CD14-positive monocyte (primary cell): Measurements from ENCODE around the gene VASN. TPM values are rescaled to one million over a fixed set of nuclear protein-coding genes. Genes with fewer than 3 reads are reported as not detected.

Experiments
- DNase-seq, 3 donors: peaks; one replicate each; pipeline ENCODE4 v3.0.0-alpha.2; 2011 to 2022
- H2AFZ ChIP-seq: 2 replicates; pipeline ENCODE4 v1.6.0; 2012; ENCODE audit warnings: mild to moderate bottlenecking, low read depth, low read length, inconsistent platforms; ENCODE audit not compliant: insufficient read depth, poor library complexity, severe bottlenecking
- H3K27ac ChIP-seq, 2 donors: 1 replicate in 1 of 2; 2 replicates in 1 of 2; pipeline ENCODE4 v1.5.1; 2012 to 2013; ENCODE audit warnings: low read length in 2 of 2, control low read depth in 1 of 2, inconsistent platforms in 1 of 2, low read depth in 1 of 2, mild to moderate bottlenecking in 1 of 2
- H3K27me3 ChIP-seq, 2 donors: one replicate each; pipeline versions ENCODE4 v1.6.0 to v1.6.1; 2011 to 2013; ENCODE audit warnings: low read length in 2 of 2; ENCODE audit not compliant: control insufficient read depth in 2 of 2, insufficient read depth in 2 of 2
- H3K36me3 ChIP-seq, 2 donors: replicated peaks in 1 of 2; 1 replicate in 1 of 2; 2 replicates in 1 of 2; pipeline versions ENCODE4 v1.5.1 to v1.6.1; 2012 to 2013; ENCODE audit warnings: low read length in 2 of 2, control low read depth in 1 of 2, inconsistent platforms in 1 of 2, mild to moderate bottlenecking in 1 of 2; ENCODE audit not compliant: insufficient read depth in 2 of 2, control insufficient read depth in 1 of 2
- H3K4me1 ChIP-seq, 2 donors: 1 replicate in 1 of 2; 2 replicates in 1 of 2; pipeline versions ENCODE4 v1.5.1 to v1.6.1; 2012 to 2013; ENCODE audit warnings: low read length in 2 of 2, control low read depth in 1 of 2, inconsistent platforms in 1 of 2, mild to moderate bottlenecking in 1 of 2, moderate library complexity in 1 of 2; ENCODE audit not compliant: insufficient read depth in 2 of 2, control insufficient read depth in 1 of 2
- H3K4me2 ChIP-seq: replicated peaks from 2 replicates; pipeline ENCODE3; 2012; ENCODE audit warnings: low read length, moderate library complexity, mild to moderate bottlenecking; ENCODE audit not compliant: poor library complexity, severe bottlenecking; ENCODE audit errors: extremely low read depth
- H3K4me3 ChIP-seq, 3 experiments: fragments of 200-600 bp in 1 of 3; sonication (generic) in 1 of 3; replicated peaks in 1 of 3; 1 replicate in 2 of 3; 2 replicates in 1 of 3; pipeline ENCODE4 v1.5.1; 2011 to 2013; ENCODE audit warnings: low read length in 3 of 3, mild to moderate bottlenecking in 3 of 3, control low read depth in 2 of 3, low read depth in 2 of 3, inconsistent platforms in 1 of 3, moderate library complexity in 1 of 3
- H3K79me2 ChIP-seq: 2 replicates; pipeline ENCODE4 v1.6.0; 2012; ENCODE audit warnings: mild to moderate bottlenecking, control low read depth, inconsistent platforms, low read length, moderate library complexity; ENCODE audit not compliant: insufficient read depth
- H3K9ac ChIP-seq: 2 replicates; pipeline ENCODE4 v1.6.0; 2017; ENCODE audit warnings: low read length, mild to moderate bottlenecking; ENCODE audit not compliant: insufficient read depth, poor library complexity, severe bottlenecking
- H3K9me3 ChIP-seq, 2 donors: replicated peaks in 1 of 2; 1 replicate in 1 of 2; 2 replicates in 1 of 2; pipeline versions ENCODE4 v1.5.1 to v1.6.1; 2012 to 2013; ENCODE audit warnings: low read length in 2 of 2, control low read depth in 1 of 2; ENCODE audit not compliant: control insufficient read depth in 1 of 2, insufficient read depth in 1 of 2
- H4K20me1 ChIP-seq: 2 replicates; pipeline ENCODE4 v1.6.0; 2012; ENCODE audit warnings: mild to moderate bottlenecking, low read length, control low read depth, moderate library complexity; ENCODE audit not compliant: insufficient read depth
- H3K27ac Mint-ChIP-seq, 7 donors: one replicate each; pipeline ENCODE4 v1.8.0; 2020; ENCODE audit warnings: mild to moderate bottlenecking in 7 of 7, mixed read lengths in 7 of 7, moderate library complexity in 6 of 7, inconsistent platforms in 2 of 7
- H3K27me3 Mint-ChIP-seq, 3 donors: one replicate each; pipeline ENCODE4 v1.8.0; 2021 to 2022; ENCODE audit warnings: low read depth in 3 of 3, mild to moderate bottlenecking in 3 of 3, mixed read lengths in 3 of 3, moderate library complexity in 3 of 3, inconsistent platforms in 1 of 3
- H3K36me3 Mint-ChIP-seq, 2 donors: one replicate each; pipeline ENCODE4 v1.8.0; 2020; ENCODE audit warnings: mixed read lengths in 2 of 2, inconsistent platforms in 1 of 2, mild to moderate bottlenecking in 1 of 2
- H3K4me1 Mint-ChIP-seq: one replicate; pipeline ENCODE4 v1.8.0; 2020; ENCODE audit warnings: mild to moderate bottlenecking, mixed read lengths
- H3K4me3 Mint-ChIP-seq, 2 donors: one replicate each; pipeline ENCODE4 v1.8.0; 2020; ENCODE audit warnings: mild to moderate bottlenecking in 2 of 2, mixed read lengths in 2 of 2, moderate library complexity in 1 of 2
- H3K9me3 Mint-ChIP-seq, 7 donors: one replicate each; pipeline ENCODE4 v1.8.0; 2020 to 2022; ENCODE audit warnings: mixed read lengths in 7 of 7, mild to moderate bottlenecking in 6 of 7, moderate library complexity in 6 of 7, inconsistent platforms in 2 of 7
- WGBS: methylation state at CpG from one replicate; pipeline ENCODE4 v1.1.5; 2013; ENCODE audit warnings: missing lambda C conversion rate; ENCODE audit not compliant: insufficient coverage; 5-methylcytosine and 5-hydroxymethylcytosine counted together
- intact Hi-C, 2 donors: fragments of 100-400 bp; cut with micrococcal nuclease; formaldehyde crosslinking; loops; one replicate each; pipeline versions ENCODE4 v1.15.0 to v1.15.1; 2023
- polyA plus RNA-seq, 3 donors: library from polyadenylated mRNA; depleted of rRNA in 1 of 3; unstranded in 2 of 3; stranded (reverse) in 1 of 3; fragments of 300-500 nt in 2 of 3; fragments of >200 nt in 1 of 3; fragmentation: Illumina TruSeq in 2 of 3; gene quantifications; 1 replicate in 2 of 3; 2 replicates in 1 of 3; pipeline ENCODE4 v1.2.3, GENCODE V29; 2012 to 2021
- TF ChIP-seq, protein P1 (sequence below): fragments of 200-600 bp; IDR thresholded peaks from one replicate; pipeline ENCODE4 v1.8.0; 2022; ENCODE audit warnings: antibody characterized with exemption, mild to moderate bottlenecking

Gene VASN
- polyA plus RNA-seq, 3 donors = 0.03 TPM; not detected in 2

DNA sequence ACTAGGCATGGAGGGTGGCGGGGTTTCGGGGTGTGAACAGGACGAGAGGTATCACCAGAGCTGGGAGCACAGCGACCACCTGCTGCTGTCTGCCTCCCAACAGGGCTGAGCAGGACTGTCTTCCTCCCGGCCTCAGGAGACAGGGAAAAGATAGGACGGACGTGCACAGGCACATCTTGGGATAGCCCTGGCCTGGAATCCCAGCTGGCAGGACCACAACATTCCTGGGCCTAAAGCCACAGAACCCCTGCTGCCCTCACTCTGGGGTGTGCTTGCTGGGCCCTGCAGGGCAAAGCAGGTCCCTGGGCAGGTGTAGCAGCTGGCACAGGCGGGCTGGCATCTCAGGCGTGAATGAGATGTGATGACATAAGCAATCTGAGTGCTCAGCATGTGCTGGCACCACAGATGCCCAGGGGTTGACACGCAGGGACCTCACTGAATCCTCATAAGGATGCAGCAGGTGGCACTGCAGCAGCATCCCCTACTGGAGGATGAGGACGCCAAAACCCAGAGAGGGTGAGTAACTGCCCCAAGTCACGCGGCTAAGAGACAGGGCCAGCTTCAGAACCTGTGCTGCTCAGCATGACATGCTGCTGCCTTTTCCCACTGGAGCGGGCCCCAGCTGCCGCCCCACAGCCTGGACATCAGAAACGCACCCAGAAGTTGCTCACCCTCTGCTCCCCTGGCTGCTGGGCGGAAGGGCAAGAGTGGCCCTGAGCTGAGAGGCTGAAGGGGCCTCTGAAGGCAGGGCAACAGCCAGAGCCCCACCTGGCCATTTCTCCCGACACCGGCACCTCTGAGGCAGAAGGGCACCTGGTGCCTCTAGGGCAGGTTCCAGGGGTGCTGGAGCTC, 37.7 kb downstream of the VASN start:
- Histone ChIP-seq H3K27me3 (no peaks in the 10 kb centered on the region), H2AFZ (no peak overlapping the region), H4K20me1 (peaks cover 100% of the 10 kb centered on the region), H3K4me3 (no peak overlapping the region), H3K27ac (no peak overlapping the region), H3K9ac (no peak overlapping the region), H3K4me2 (no peak overlapping the region), H3K36me3 (peaks cover 85 to 92% of the 10 kb centered on the region in 2 donors), H3K79me2 (peaks cover 79% of the 10 kb centered on the region), H3K4me1 (peaks cover 4 to 7% of the 10 kb centered on the region in 2 donors), H3K9me3 (no peaks in the 10 kb centered on the region)
- Mint-ChIP-seq H3K36me3 (peaks cover 68 to 98% of the 10 kb centered on the region in 2 donors), H3K4me1 (peaks cover 5% of the 10 kb centered on the region), H3K27ac (peak overlapping the region in 2 of 7 donors; percentile 42 to 46), H3K9me3 (no peaks in the 10 kb centered on the region), H3K27me3 (peaks cover 0 to 4% (median 1%) of the 10 kb centered on the region in 3 donors), H3K4me3 (no peak overlapping the region)
- 97% methylated on average over 19 of the region's 19 CpGs for WGBS
- DNase-seq = no peak
- TF ChIP-seq, protein P1, sequence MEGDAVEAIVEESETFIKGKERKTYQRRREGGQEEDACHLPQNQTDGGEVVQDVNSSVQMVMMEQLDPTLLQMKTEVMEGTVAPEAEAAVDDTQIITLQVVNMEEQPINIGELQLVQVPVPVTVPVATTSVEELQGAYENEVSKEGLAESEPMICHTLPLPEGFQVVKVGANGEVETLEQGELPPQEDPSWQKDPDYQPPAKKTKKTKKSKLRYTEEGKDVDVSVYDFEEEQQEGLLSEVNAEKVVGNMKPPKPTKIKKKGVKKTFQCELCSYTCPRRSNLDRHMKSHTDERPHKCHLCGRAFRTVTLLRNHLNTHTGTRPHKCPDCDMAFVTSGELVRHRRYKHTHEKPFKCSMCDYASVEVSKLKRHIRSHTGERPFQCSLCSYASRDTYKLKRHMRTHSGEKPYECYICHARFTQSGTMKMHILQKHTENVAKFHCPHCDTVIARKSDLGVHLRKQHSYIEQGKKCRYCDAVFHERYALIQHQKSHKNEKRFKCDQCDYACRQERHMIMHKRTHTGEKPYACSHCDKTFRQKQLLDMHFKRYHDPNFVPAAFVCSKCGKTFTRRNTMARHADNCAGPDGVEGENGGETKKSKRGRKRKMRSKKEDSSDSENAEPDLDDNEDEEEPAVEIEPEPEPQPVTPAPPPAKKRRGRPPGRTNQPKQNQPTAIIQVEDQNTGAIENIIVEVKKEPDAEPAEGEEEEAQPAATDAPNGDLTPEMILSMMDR = no peak
- intact Hi-C loops = no loop called here

GRCh38 chr16:4410335-4411075, 38.9 kb downstream of the VASN start:
- Histone ChIP-seq H3K9ac (no peak overlapping the region), H3K27me3 (no peaks in the 10 kb centered on the region), H3K36me3 (peaks cover 74 to 80% of the 10 kb centered on the region in 2 donors), H3K79me2 (peaks cover 81% of the 10 kb centered on the region), H3K4me3 (no peak overlapping the region), H3K4me1 (peaks cover 15 to 19% of the 10 kb centered on the region in 2 donors), H4K20me1 (peaks cover 100% of the 10 kb centered on the region), H3K27ac (no peak overlapping the region), H3K4me2 (no peak overlapping the region), H2AFZ (no peak overlapping the region), H3K9me3 (no peaks in the 10 kb centered on the region)
- Mint-ChIP-seq H3K36me3 (peaks cover 64 to 96% of the 10 kb centered on the region in 2 donors), H3K9me3 (no peaks in the 10 kb centered on the region), H3K4me1 (peaks cover 17% of the 10 kb centered on the region), H3K4me3 (no peak overlapping the region), H3K27ac (peak overlapping the region in 1 of 7 donors; percentile 25), H3K27me3 (peaks cover 0 to 4% (median 1%) of the 10 kb centered on the region in 3 donors)
- intact Hi-C loops = no loop called here
- 79% methylated on average over 11 of the region's 15 CpGs for WGBS
- TF ChIP-seq, protein P1 = no peak
- no peak for DNase-seq
